ENCODE measurements around the gene ZMIZ1.

DNA sequence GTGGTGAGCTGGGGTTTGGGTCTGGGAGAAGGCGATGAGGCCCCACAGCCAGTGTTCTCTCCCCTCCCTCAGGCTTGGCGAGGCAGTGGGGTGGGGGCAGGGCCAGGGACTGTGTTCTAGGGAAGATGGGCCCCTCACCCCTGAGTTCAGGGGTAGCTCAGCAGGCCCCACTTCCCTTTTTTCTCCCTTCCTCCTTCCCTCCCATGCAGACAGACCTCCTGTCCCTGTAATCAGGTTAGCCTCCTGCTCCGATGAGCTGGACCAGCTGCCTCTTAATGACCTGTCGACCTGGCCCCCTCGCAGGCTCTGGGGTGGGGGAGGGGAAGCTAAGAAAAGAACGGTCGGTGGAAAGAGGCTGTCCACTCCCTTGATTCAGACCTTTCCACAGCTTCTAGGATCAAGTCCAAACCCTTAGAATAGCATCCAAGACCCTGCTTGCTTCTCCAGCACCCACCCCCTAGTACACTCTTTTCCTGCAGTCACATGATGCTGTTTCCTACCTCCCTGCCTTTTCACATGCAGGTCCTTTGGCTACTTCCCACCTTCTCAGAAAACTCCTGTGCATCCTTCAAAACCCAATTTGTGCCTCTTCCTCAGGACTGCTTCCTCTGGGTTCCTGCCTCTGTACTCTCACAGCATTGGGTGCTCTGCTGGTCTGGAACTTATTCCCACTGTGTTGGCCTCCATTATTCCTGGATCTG lies 64.1 kb downstream of the ZMIZ1 start:
- no peak for TF ChIP-seq CTCF (IDR thresholded peaks at IDR 0.05)
- TF ChIP-seq POLR2A (IDR thresholded peaks at IDR 0.05), result no peak
